ENCODE data around the gene MLXIP. TPM values are rescaled to one million over a fixed set of nuclear protein-coding genes. Genes with fewer than 3 reads are reported as not detected.

MLXIP gene
- total RNA-seq, 1 donor from 2014 or later: 16.9 TPM

GRCh38 chr12:122123051-122123760, 44.6 kb downstream of the MLXIP start:
- H3K9me3 ChIP-seq: no peaks in the 10 kb centered on the region
- peak overlapping the region in 1 of 2 donors; percentile 35 for H3K4me3 ChIP-seq
- intact Hi-C loops (cut with DNase I): loop anchor here (2.0 kb wide), 1 partner anchor 68 kb away; no protein-coding TSS in a partner anchor
- peak overlapping the region; percentile 59 for H3K27ac ChIP-seq
- no peak for DNase-seq (ENCODE audit: extremely low spot score in 2 of 2)
- TF ChIP-seq POLR2A (IDR thresholded peaks at IDR 0.05): no peak
- TF ChIP-seq POLR2AphosphoS5 (IDR thresholded peaks at IDR 0.05; ENCODE audit: insufficient read depth in 1 of 2, low read depth in 1 of 2): peak; percentile 28 to 51
- peak; percentile 58 to 88 (median 72) for TF ChIP-seq CTCF (IDR thresholded peaks at IDR 0.05)
- H3K27me3 ChIP-seq: no peaks in the 10 kb centered on the region
- peaks cover 0 to 9% of the 10 kb centered on the region in 2 donors for H3K36me3 ChIP-seq
- H3K4me1 ChIP-seq: peaks cover 39% of the 10 kb centered on the region

- Histone ChIP-seq H3K36me3 (peaks cover 0 to 15% of the 10 kb centered on the region in 2 donors), H3K27ac (no peak overlapping the region), H3K4me1 (peaks cover 39% of the 10 kb centered on the region), H3K4me3 (no peak overlapping the region), H3K27me3 (no peaks in the 10 kb centered on the region), H3K9me3 (no peaks in the 10 kb centered on the region)
- no peak for TF ChIP-seq POLR2AphosphoS5 (IDR thresholded peaks at IDR 0.05; ENCODE audit: insufficient read depth in 1 of 2, low read depth in 1 of 2)
- TF ChIP-seq POLR2A (IDR thresholded peaks at IDR 0.05): no peak
- no peak for TF ChIP-seq CTCF (IDR thresholded peaks at IDR 0.05)
- DNase-seq (ENCODE audit: extremely low spot score in 2 of 2): no peak
- intact Hi-C loops (cut with DNase I): loop anchor here (2.0 kb wide), 1 partner anchor 69 kb away; no protein-coding TSS in a partner anchor
These were observed 45.2 kb downstream of the MLXIP start for GRCh38 chr12:122123761-122124145.

- H3K9me3 ChIP-seq: no peaks in the 10 kb centered on the region
- no peak overlapping the region for H3K4me3 ChIP-seq
- H3K36me3 ChIP-seq: peaks cover 0 to 21% of the 10 kb centered on the region in 2 donors
- H3K27ac ChIP-seq: no peak overlapping the region
- TF ChIP-seq CTCF (IDR thresholded peaks at IDR 0.05) (no peak), POLR2A (IDR thresholded peaks at IDR 0.05) (no peak), POLR2AphosphoS5 (IDR thresholded peaks at IDR 0.05; ENCODE audit: insufficient read depth in 1 of 2, low read depth in 1 of 2) (no peak)
- peaks cover 39% of the 10 kb centered on the region for H3K4me1 ChIP-seq
- intact Hi-C loops (cut with DNase I): no loop called here
- DNase-seq (ENCODE audit: extremely low spot score in 2 of 2): no peak
- H3K27me3 ChIP-seq: no peaks in the 10 kb centered on the region
These were observed 45.8 kb downstream of the MLXIP start for GRCh38 chr12:122124370-122124769.

- Histone ChIP-seq H3K36me3 (peaks cover 0 to 34% of the 10 kb centered on the region in 2 donors), H3K27ac (no peak overlapping the region), H3K4me1 (peaks cover 39% of the 10 kb centered on the region), H3K4me3 (no peak overlapping the region), H3K9me3 (no peaks in the 10 kb centered on the region), H3K27me3 (no peaks in the 10 kb centered on the region)
- intact Hi-C loops (cut with DNase I): no loop called here
- TF ChIP-seq CTCF (IDR thresholded peaks at IDR 0.05): no peak
- no peak for TF ChIP-seq POLR2A (IDR thresholded peaks at IDR 0.05)
- no peak for TF ChIP-seq POLR2AphosphoS5 (IDR thresholded peaks at IDR 0.05; ENCODE audit: insufficient read depth in 1 of 2, low read depth in 1 of 2)
- peak in 1 of 2 donors; percentile 84 for DNase-seq (ENCODE audit: extremely low spot score in 2 of 2)
These were observed 47.1 kb downstream of the MLXIP start for GRCh38 chr12:122125452-122126341.
